Effector memory CD4-positive, alpha-beta T cell (primary cell): ENCODE measurements around the gene PMPCA.

Experiments used
- DNase-seq, 3 donors: peaks; one replicate each; pipeline ENCODE4 v3.0.0-alpha.2; 2020
- H3K27ac ChIP-seq: 2 replicates; pipeline ENCODE4 v1.7.0; 2013; ENCODE audit warnings: mild to moderate bottlenecking, low read length, moderate library complexity; ENCODE audit not compliant: insufficient read depth, poor library complexity, severe bottlenecking
- H3K27me3 ChIP-seq: replicated peaks from 2 replicates; pipeline ENCODE4 v1.7.0; 2013; ENCODE audit warnings: mild to moderate bottlenecking, low read length; ENCODE audit not compliant: insufficient read depth, control insufficient read depth, poor library complexity, severe bottlenecking
- H3K36me3 ChIP-seq: 2 replicates; pipeline ENCODE4 v1.7.0; 2013; ENCODE audit warnings: mild to moderate bottlenecking, low read length, moderate library complexity; ENCODE audit not compliant: control insufficient read depth, insufficient read depth
- H3K4me1 ChIP-seq: 2 replicates; pipeline ENCODE4 v1.7.0; 2013; ENCODE audit warnings: low read length, mild to moderate bottlenecking; ENCODE audit not compliant: control insufficient read depth, insufficient read depth, poor library complexity, severe bottlenecking
- H3K4me3 ChIP-seq: 2 replicates; pipeline ENCODE4 v1.7.0; 2013; ENCODE audit warnings: low read length, low read depth, mild to moderate bottlenecking; ENCODE audit not compliant: insufficient read depth, poor library complexity, severe bottlenecking
- H3K9me3 ChIP-seq: 2 replicates; pipeline ENCODE4 v1.7.0; 2013; ENCODE audit warnings: mild to moderate bottlenecking, low read length, moderate library complexity; ENCODE audit not compliant: control insufficient read depth

The PMPCA gene

GRCh38 chr9:136366826-136367225 lies 43.6 kb upstream of the PMPCA start:
- no peaks in the 10 kb centered on the region for H3K36me3 ChIP-seq
- no peak overlapping the region for H3K27ac ChIP-seq
- no peak for DNase-seq
- H3K4me3 ChIP-seq, result no peak overlapping the region
- peaks cover 7% of the 10 kb centered on the region for H3K4me1 ChIP-seq
- H3K27me3 ChIP-seq, result no peaks in the 10 kb centered on the region
- no peaks in the 10 kb centered on the region for H3K9me3 ChIP-seq

- no peak for DNase-seq
- H3K27ac ChIP-seq, result no peak overlapping the region
- H3K27me3 ChIP-seq, result no peaks in the 10 kb centered on the region
- no peak overlapping the region for H3K4me3 ChIP-seq
- no peaks in the 10 kb centered on the region for H3K9me3 ChIP-seq
- peaks cover 7% of the 10 kb centered on the region for H3K4me1 ChIP-seq
- H3K36me3 ChIP-seq, result no peaks in the 10 kb centered on the region
Measured at GRCh38 chr9:136367296-136368145, 42.9 kb upstream of the PMPCA start.

- Histone ChIP-seq H3K9me3 (no peaks in the 10 kb centered on the region), H3K4me3 (no peak overlapping the region), H3K4me1 (peaks cover under 1% of the 10 kb centered on the region), H3K36me3 (no peaks in the 10 kb centered on the region), H3K27ac (no peak overlapping the region), H3K27me3 (no peaks in the 10 kb centered on the region)
- no peak for DNase-seq
Measured at GRCh38 chr9:136368190-136368589, 42.3 kb upstream of the PMPCA start.

DNA sequence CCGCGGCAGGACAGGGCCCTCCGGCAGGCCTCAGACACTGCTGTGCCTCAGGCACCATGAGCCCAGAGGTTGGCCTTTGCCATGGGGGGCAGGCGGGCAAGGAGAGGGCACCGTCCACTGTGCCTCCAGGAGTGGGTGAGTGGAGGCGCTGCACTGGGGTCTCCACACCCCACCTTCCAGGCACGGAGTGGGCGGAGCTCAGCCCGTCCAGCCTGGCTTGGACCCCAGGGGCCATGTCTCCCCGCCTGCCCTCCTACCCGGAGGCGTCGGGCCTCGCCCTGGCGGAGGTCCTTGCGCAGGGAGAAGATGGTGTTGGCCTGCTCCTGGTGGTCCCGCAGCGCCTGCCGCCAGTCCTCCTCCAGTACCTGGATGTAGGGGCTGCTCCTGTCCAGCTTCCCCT lies 40.4 kb upstream of the PMPCA start:
- no peak overlapping the region for H3K4me3 ChIP-seq
- no peaks in the 10 kb centered on the region for H3K36me3 ChIP-seq
- no peak overlapping the region for H3K27ac ChIP-seq
- no peaks in the 10 kb centered on the region for H3K27me3 ChIP-seq
- no peaks in the 10 kb centered on the region for H3K9me3 ChIP-seq
- H3K4me1 ChIP-seq, result no peaks in the 10 kb centered on the region
- no peak for DNase-seq

DNA sequence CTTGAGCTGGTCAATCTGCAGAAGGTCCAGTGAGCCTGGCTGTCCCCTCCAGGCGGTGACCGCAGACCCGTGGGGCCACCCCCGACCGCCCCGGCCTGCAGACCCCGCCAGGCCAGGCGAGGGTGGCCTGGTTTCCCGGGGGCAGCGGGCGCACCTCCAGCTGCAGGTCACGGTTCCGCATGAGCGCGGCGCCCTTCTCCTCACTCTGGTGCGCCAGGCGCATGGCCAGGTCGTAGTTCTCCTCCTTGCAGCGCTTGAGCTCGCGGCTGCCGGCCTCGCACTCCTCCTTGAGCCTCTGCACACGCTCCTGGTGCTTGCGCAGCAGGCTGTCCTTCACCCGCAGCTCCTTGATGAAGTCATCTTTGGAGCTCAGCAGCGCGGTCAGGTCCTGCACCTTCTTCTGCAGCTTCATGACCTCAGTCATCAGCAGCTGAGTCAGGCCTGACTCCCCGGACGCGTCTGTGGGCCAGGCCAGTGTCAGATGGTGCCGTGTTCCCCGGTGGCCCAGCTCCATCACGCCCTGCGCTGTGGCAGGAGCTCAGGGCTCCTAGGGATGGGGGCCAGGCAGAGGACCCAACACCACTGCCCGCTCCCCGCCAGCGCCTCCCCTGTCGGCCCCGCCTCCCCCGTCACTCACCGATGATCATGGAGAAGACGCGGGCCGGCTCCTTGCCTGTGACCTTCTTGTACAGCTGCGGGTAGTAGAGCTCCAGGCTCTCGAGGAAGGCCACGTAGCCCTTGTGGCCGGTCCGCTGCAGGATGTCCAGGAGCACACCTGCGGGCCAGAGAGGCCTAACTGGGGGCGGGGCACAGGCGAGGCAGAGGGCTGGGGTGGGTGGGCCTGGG lies 39.5 kb upstream of the PMPCA start:
- H3K36me3 ChIP-seq, result no peaks in the 10 kb centered on the region

DNA sequence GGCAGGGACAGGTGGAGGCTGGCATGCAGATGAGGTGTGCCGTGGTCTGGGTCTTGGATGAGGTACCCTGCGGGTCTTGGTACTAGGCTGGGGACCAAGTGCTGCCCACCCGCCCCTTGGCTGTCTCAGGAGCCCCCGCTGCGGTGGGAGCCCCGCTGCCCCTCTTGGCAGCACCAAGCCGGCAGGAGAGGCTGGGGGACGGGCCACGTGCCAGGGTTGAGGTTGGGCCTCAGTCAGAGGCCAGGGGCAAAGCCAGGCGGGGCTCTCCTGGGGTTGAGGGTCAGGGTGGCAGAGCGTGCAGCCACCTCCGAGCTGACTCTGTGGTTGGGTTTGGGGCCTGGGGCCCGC lies 39.0 kb upstream of the PMPCA start:
- Histone ChIP-seq H3K4me1 (no peaks in the 10 kb centered on the region), H3K9me3 (no peaks in the 10 kb centered on the region), H3K27ac (no peak overlapping the region), H3K4me3 (no peak overlapping the region), H3K27me3 (no peaks in the 10 kb centered on the region), H3K36me3 (no peaks in the 10 kb centered on the region)
- DNase-seq, result no peak

More for the DNA sequence above, 39.5 kb upstream of the PMPCA start:
- DNase-seq, result no peak
- Histone ChIP-seq H3K4me1 (no peaks in the 10 kb centered on the region), H3K27me3 (no peaks in the 10 kb centered on the region), H3K9me3 (no peaks in the 10 kb centered on the region), H3K4me3 (no peak overlapping the region), H3K27ac (no peak overlapping the region)

- no peaks in the 10 kb centered on the region for H3K36me3 ChIP-seq
- no peak overlapping the region for H3K27ac ChIP-seq
- no peak overlapping the region for H3K4me3 ChIP-seq
- H3K9me3 ChIP-seq, result no peaks in the 10 kb centered on the region
- no peak for DNase-seq
- H3K27me3 ChIP-seq, result no peaks in the 10 kb centered on the region
- H3K4me1 ChIP-seq, result no peaks in the 10 kb centered on the region
Measured at GRCh38 chr9:136372006-136372405, 38.5 kb upstream of the PMPCA start.

GRCh38 chr9:136372561-136373299 lies 37.7 kb upstream of the PMPCA start:
- DNase-seq, result no peak
- Histone ChIP-seq H3K36me3 (no peaks in the 10 kb centered on the region), H3K27me3 (no peaks in the 10 kb centered on the region), H3K4me1 (no peaks in the 10 kb centered on the region), H3K9me3 (no peaks in the 10 kb centered on the region), H3K4me3 (no peak overlapping the region), H3K27ac (no peak overlapping the region)

GRCh38 chr9:136373300-136374182 lies 36.9 kb upstream of the PMPCA start, which contains the start of gene CARD9:
CARD9 (minus strand) TSS chr9:136373669; CDS start chr9:136372078, 1,591 bp downstream.
- no peaks in the 10 kb centered on the region for H3K27me3 ChIP-seq
- H3K9me3 ChIP-seq, result no peaks in the 10 kb centered on the region
- no peaks in the 10 kb centered on the region for H3K4me1 ChIP-seq
- H3K4me3 ChIP-seq, result no peak within 1 kb of the TSS
- DNase-seq, result no peak
- H3K27ac ChIP-seq, result no peak within 1 kb of the TSS
- H3K36me3 ChIP-seq, result no peaks in the 10 kb centered on the region
